C4-2B (cell line): ENCODE results near the gene MRPS23.

Source experiments
- ZFX ChIP-seq: fragments of 450-650 bp; IDR thresholded peaks from 2 replicates; pipeline ENCODE4 v1.6.1; 2017
- TF ChIP-seq, protein P1 (sequence below): fragments of 450-650 bp; conservative IDR thresholded peaks from 2 replicates; pipeline ENCODE4 v1.5.1; 2017; ENCODE audit warnings: mild to moderate bottlenecking

DNA sequence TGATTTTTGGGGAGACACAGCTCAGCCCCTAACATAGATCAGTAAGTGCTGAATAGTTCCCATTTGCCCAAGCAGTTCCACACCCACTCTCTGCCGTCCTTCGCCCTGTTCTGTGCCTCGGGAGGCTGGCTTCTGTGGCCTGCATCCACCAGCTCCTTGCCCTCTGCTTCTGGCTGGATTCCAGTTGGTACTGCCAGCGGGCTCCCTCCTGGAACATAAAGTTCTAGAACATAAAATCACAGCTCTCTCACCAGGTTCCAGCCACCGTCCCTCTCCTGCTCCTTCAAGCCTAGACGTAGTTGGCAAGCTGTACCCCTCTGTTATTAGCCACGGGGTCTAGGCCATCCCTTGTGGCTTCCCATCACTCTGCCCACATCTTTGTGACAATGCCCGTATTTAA lies 3.9 kb upstream of the MRPS23 start:
- TF ChIP-seq, protein P1, sequence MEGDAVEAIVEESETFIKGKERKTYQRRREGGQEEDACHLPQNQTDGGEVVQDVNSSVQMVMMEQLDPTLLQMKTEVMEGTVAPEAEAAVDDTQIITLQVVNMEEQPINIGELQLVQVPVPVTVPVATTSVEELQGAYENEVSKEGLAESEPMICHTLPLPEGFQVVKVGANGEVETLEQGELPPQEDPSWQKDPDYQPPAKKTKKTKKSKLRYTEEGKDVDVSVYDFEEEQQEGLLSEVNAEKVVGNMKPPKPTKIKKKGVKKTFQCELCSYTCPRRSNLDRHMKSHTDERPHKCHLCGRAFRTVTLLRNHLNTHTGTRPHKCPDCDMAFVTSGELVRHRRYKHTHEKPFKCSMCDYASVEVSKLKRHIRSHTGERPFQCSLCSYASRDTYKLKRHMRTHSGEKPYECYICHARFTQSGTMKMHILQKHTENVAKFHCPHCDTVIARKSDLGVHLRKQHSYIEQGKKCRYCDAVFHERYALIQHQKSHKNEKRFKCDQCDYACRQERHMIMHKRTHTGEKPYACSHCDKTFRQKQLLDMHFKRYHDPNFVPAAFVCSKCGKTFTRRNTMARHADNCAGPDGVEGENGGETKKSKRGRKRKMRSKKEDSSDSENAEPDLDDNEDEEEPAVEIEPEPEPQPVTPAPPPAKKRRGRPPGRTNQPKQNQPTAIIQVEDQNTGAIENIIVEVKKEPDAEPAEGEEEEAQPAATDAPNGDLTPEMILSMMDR, result no peak
- TF ChIP-seq ZFX, result no peak
